Astrocyte (in vitro differentiated cells and primary cell): ENCODE data around the gene TOGARAM2. TPM values are rescaled to one million over a fixed set of nuclear protein-coding genes. Genes with fewer than 3 reads are reported as not detected.

ENCODE experiments used
- DNase-seq: peaks from one replicate; pipeline ENCODE4 v3.0.0-alpha.2; 2010; ENCODE audit warnings: low read depth
- FAIRE-seq: peaks from 2 replicates; lab custom pipeline; 2011; peaks lifted over from hg19 to GRCh38; lab: Jason Lieb, UNC
- H2AFZ ChIP-seq: 2 replicates; pipeline ENCODE4 v1.6.0; 2012; ENCODE audit warnings: low read depth, low read length, inconsistent platforms
- H3K27ac ChIP-seq: 2 replicates; pipeline ENCODE4 v1.5.1; 2011; ENCODE audit warnings: low read depth, low read length, inconsistent platforms
- H3K27me3 ChIP-seq: 2 replicates; pipeline ENCODE4 v1.6.0; 2011; ENCODE audit warnings: low read length, inconsistent platforms; ENCODE audit not compliant: insufficient read depth
- H3K36me3 ChIP-seq: 2 replicates; pipeline ENCODE4 v1.5.1; 2011; ENCODE audit warnings: low read length, inconsistent platforms; ENCODE audit not compliant: insufficient read depth
- H3K4me1 ChIP-seq: 2 replicates; pipeline ENCODE4 v1.5.1; 2011; ENCODE audit warnings: low read length, inconsistent platforms; ENCODE audit not compliant: insufficient read depth
- H3K4me2 ChIP-seq: 2 replicates; pipeline ENCODE4 v1.6.0; 2012; ENCODE audit warnings: low read length, inconsistent platforms
- H3K4me3 ChIP-seq: 2 replicates; pipeline ENCODE4 v1.5.1; 2011; ENCODE audit warnings: low read depth, mild to moderate bottlenecking, low read length, inconsistent platforms; ENCODE audit not compliant: insufficient read depth
- H3K79me2 ChIP-seq: 2 replicates; pipeline ENCODE4 v1.6.0; 2012; ENCODE audit warnings: mild to moderate bottlenecking, low read length, inconsistent platforms; ENCODE audit not compliant: insufficient read depth
- H3K9ac ChIP-seq: 2 replicates; pipeline ENCODE4 v1.6.0; 2012; ENCODE audit warnings: mild to moderate bottlenecking, low read length, inconsistent platforms
- H3K9me3 ChIP-seq: 2 replicates; pipeline ENCODE4 v1.5.1; 2012; ENCODE audit warnings: low read depth, mild to moderate bottlenecking, low read length, inconsistent platforms; ENCODE audit not compliant: insufficient read depth
- H4K20me1 ChIP-seq: 2 replicates; pipeline ENCODE4 v1.6.0; 2012; ENCODE audit warnings: low read length, inconsistent platforms; ENCODE audit not compliant: insufficient read depth
- H3K27ac Mint-ChIP-seq: one replicate; pipeline ENCODE4 v1.8.0; 2021; ENCODE audit warnings: mild to moderate bottlenecking, mixed read lengths; ENCODE audit not compliant: unreplicated experiment
- H3K27me3 Mint-ChIP-seq: one replicate; pipeline ENCODE4 v1.8.0; 2021; ENCODE audit warnings: low read depth, mixed read lengths; ENCODE audit not compliant: unreplicated experiment
- H3K36me3 Mint-ChIP-seq: one replicate; pipeline ENCODE4 v1.8.0; 2021; ENCODE audit warnings: low read depth, mixed read lengths; ENCODE audit not compliant: unreplicated experiment
- H3K4me1 Mint-ChIP-seq: one replicate; pipeline ENCODE4 v1.8.0; 2021; ENCODE audit warnings: low read depth, mixed read lengths; ENCODE audit not compliant: unreplicated experiment
- H3K4me3 Mint-ChIP-seq: one replicate; pipeline ENCODE4 v1.8.0; 2021; ENCODE audit warnings: mild to moderate bottlenecking, moderate library complexity, mixed read lengths; ENCODE audit not compliant: unreplicated experiment
- H3K9me3 Mint-ChIP-seq: one replicate; pipeline ENCODE4 v1.8.0; 2021; ENCODE audit warnings: mild to moderate bottlenecking, mixed read lengths; ENCODE audit not compliant: unreplicated experiment
- CTCF ChIP-seq: IDR thresholded peaks from 2 replicates; pipeline ENCODE4 v1.5.1; 2011; ENCODE audit warnings: low read depth, mild to moderate bottlenecking, inconsistent platforms, low read length, moderate library complexity; ENCODE audit not compliant: insufficient read depth
- EZH2 ChIP-seq: IDR thresholded peaks from 2 replicates; pipeline ENCODE4 v1.6.1; 2012; ENCODE audit warnings: mild to moderate bottlenecking, low read length, inconsistent platforms; ENCODE audit not compliant: insufficient read depth
- total RNA-seq: library from RNA; stranded (reverse); gene quantifications from 2 replicates; pipeline ENCODE4 v1.2.1, GENCODE V29; 2021

TOGARAM2 gene
- total RNA-seq, 1 donor from 2014 or later = 0.73 TPM

- Histone ChIP-seq H3K27me3 (no peaks in the 10 kb centered on the region), H4K20me1 (no peaks in the 10 kb centered on the region), H3K4me3 (no peak overlapping the region), H3K4me1 (peaks cover 3% of the 10 kb centered on the region), H3K9me3 (no peaks in the 10 kb centered on the region), H3K79me2 (no peaks in the 10 kb centered on the region), H2AFZ (no peak overlapping the region), H3K4me2 (no peak overlapping the region), H3K27ac (no peak overlapping the region), H3K9ac (no peak overlapping the region), H3K36me3 (no peaks in the 10 kb centered on the region)
- H3K27me3 Mint-ChIP-seq = no peaks in the 10 kb centered on the region
- H3K27ac Mint-ChIP-seq = no peak overlapping the region
- no peaks in the 10 kb centered on the region for H3K9me3 Mint-ChIP-seq
- H3K36me3 Mint-ChIP-seq = no peaks in the 10 kb centered on the region
- no peak for DNase-seq
- FAIRE-seq = no peak
- TF ChIP-seq CTCF = no peak
- TF ChIP-seq EZH2 = no peak
- no peak overlapping the region for H3K4me3 Mint-ChIP-seq
- H3K4me1 Mint-ChIP-seq = peaks cover 7% of the 10 kb centered on the region
Observed at GRCh38 chr2:28960401-28960800, 20.7 kb upstream of the TOGARAM2 start.

GRCh38 chr2:28962505-28962904 is 18.6 kb upstream of the TOGARAM2 start:
- Histone ChIP-seq H2AFZ (no peak overlapping the region), H3K79me2 (no peaks in the 10 kb centered on the region), H3K4me2 (no peak overlapping the region), H3K4me3 (no peak overlapping the region), H3K36me3 (no peaks in the 10 kb centered on the region), H3K27ac (no peak overlapping the region), H3K27me3 (no peaks in the 10 kb centered on the region), H3K4me1 (peaks cover 3% of the 10 kb centered on the region), H3K9me3 (no peaks in the 10 kb centered on the region), H3K9ac (no peak overlapping the region), H4K20me1 (no peaks in the 10 kb centered on the region)
- Mint-ChIP-seq H3K9me3 (no peaks in the 10 kb centered on the region), H3K27me3 (no peaks in the 10 kb centered on the region), H3K36me3 (no peaks in the 10 kb centered on the region), H3K4me3 (no peak overlapping the region), H3K27ac (no peak overlapping the region), H3K4me1 (peaks cover 2% of the 10 kb centered on the region)
- FAIRE-seq (no peak), DNase-seq (no peak)
- no peak for TF ChIP-seq CTCF
- TF ChIP-seq EZH2 = no peak

GRCh38 chr2:28970464-28971160 is 10.5 kb upstream of the TOGARAM2 start:
- Histone ChIP-seq H3K79me2 (no peaks in the 10 kb centered on the region), H4K20me1 (no peaks in the 10 kb centered on the region), H3K27me3 (no peaks in the 10 kb centered on the region), H3K4me2 (no peak overlapping the region), H3K9ac (no peak overlapping the region), H3K36me3 (no peaks in the 10 kb centered on the region), H2AFZ (no peak overlapping the region), H3K4me3 (no peak overlapping the region), H3K4me1 (no peaks in the 10 kb centered on the region), H3K9me3 (no peaks in the 10 kb centered on the region), H3K27ac (no peak overlapping the region)
- Mint-ChIP-seq H3K4me1 (peaks cover 1% of the 10 kb centered on the region), H3K9me3 (no peaks in the 10 kb centered on the region), H3K27ac (no peak overlapping the region), H3K27me3 (peaks cover 5% of the 10 kb centered on the region), H3K36me3 (no peaks in the 10 kb centered on the region), H3K4me3 (no peak overlapping the region)
- FAIRE-seq = no peak
- TF ChIP-seq CTCF (no peak), EZH2 (no peak)
- DNase-seq = no peak
